Suprapubic skin (tissue), 4 donors: ENCODE measurements around the gene CYFIP2. TPM values are rescaled to one million over a fixed set of nuclear protein-coding genes. Genes with fewer than 3 reads are reported as not detected.

ENCODE experiments used
- DNase-seq, 2 donors: peaks; one replicate each; pipeline ENCODE4 v3.0.0-alpha.2; 2019; ENCODE audit warnings: low spot score in 2 of 2
- H3K27ac ChIP-seq: fragments of 200-600 bp; sonication (generic); one replicate; pipeline ENCODE4 v1.5.1; 2019
- H3K27me3 ChIP-seq: fragments of 200-600 bp; sonication (generic); one replicate; pipeline ENCODE4 v1.5.1; 2019
- H3K36me3 ChIP-seq: fragments of 200-600 bp; sonication (generic); one replicate; pipeline ENCODE4 v1.5.1; 2019
- H3K4me1 ChIP-seq: fragments of 200-600 bp; sonication (generic); one replicate; pipeline ENCODE4 v1.5.1; 2019
- H3K4me3 ChIP-seq: fragments of 200-600 bp; sonication (generic); one replicate; pipeline ENCODE4 v1.5.1; 2019; ENCODE audit warnings: mild to moderate bottlenecking
- H3K9me3 ChIP-seq: fragments of 200-600 bp; sonication (generic); one replicate; pipeline ENCODE4 v1.5.1; 2019
- EP300 ChIP-seq: sonication (generic); formaldehyde crosslinking; IDR thresholded peaks from one replicate; pipeline ENCODE4 v1.6.1; 2017; ENCODE audit warnings: antibody characterized with exemption
- POLR2A ChIP-seq, 2 donors: fragments of 450-650 bp; IDR thresholded peaks; one replicate each; pipeline ENCODE4 v1.6.1; 2017; ENCODE audit warnings: antibody characterized with exemption in 2 of 2, mild to moderate bottlenecking in 2 of 2, moderate library complexity in 2 of 2
- POLR2AphosphoS5 ChIP-seq, 3 donors: sonication (generic); formaldehyde crosslinking; IDR thresholded peaks; one replicate each; pipeline ENCODE4 v1.6.1; 2017; ENCODE audit warnings: antibody characterized with exemption in 3 of 3
- WGBS: methylation state at CpG from one replicate; pipeline ENCODE4 v1.1.5; 2018; 5-methylcytosine and 5-hydroxymethylcytosine counted together
- total RNA-seq, 4 donors: library from RNA; depleted of rRNA; stranded (reverse); fragments of >200 nt; gene quantifications; one replicate each; pipeline ENCODE4 v1.1.0, GENCODE V29; 2016
- TF ChIP-seq, protein P1 (sequence below), 2 donors: fragments of 200-600 bp in 1 of 2; fragments of 450-650 bp in 1 of 2; sonication (generic) in 1 of 2; IDR thresholded peaks; one replicate each; pipeline ENCODE4 v1.5.1; 2016 to 2019; ENCODE audit warnings: antibody characterized with exemption in 2 of 2, mild to moderate bottlenecking in 1 of 2, moderate library complexity in 1 of 2

The CYFIP2 gene
- total RNA-seq, 4 donors from 2014 or later = 12.7 to 17.1 (median 14.9) TPM

DNA sequence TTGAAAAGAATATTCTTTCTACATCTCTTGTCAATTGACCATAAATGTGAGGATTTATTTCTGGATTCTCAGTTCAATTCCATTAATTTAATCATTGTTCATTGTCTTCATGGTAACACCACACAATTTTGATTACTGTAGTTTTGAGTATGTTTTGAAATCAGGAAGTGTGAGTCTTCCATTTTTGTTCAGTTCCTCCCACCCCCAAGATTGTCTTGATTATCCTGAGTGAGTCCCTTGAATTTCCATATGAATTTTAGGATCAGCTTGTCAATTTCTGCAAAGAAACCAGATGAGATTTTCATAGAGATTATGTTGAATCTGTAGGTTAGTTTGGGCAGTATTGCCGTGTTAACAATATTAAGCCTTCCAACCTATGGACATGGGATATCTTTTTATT lies 9.5 kb downstream of the CYFIP2 start:
- TF ChIP-seq POLR2A (IDR thresholded peaks at IDR 0.05) (no peak), POLR2AphosphoS5 (IDR thresholded peaks at IDR 0.05) (no peak), EP300 (no peak)
- TF ChIP-seq, protein P1, sequence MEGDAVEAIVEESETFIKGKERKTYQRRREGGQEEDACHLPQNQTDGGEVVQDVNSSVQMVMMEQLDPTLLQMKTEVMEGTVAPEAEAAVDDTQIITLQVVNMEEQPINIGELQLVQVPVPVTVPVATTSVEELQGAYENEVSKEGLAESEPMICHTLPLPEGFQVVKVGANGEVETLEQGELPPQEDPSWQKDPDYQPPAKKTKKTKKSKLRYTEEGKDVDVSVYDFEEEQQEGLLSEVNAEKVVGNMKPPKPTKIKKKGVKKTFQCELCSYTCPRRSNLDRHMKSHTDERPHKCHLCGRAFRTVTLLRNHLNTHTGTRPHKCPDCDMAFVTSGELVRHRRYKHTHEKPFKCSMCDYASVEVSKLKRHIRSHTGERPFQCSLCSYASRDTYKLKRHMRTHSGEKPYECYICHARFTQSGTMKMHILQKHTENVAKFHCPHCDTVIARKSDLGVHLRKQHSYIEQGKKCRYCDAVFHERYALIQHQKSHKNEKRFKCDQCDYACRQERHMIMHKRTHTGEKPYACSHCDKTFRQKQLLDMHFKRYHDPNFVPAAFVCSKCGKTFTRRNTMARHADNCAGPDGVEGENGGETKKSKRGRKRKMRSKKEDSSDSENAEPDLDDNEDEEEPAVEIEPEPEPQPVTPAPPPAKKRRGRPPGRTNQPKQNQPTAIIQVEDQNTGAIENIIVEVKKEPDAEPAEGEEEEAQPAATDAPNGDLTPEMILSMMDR (IDR thresholded peaks at IDR 0.05) = no peak
- no peaks in the 10 kb centered on the region for H3K27me3 ChIP-seq
- WGBS = 94% methylated on average over 1 of the region's 1 CpG
- no peaks in the 10 kb centered on the region for H3K36me3 ChIP-seq
- no peaks in the 10 kb centered on the region for H3K9me3 ChIP-seq
- H3K4me3 ChIP-seq = no peak overlapping the region
- DNase-seq = no peak
- peaks cover 3% of the 10 kb centered on the region for H3K4me1 ChIP-seq
- H3K27ac ChIP-seq = no peak overlapping the region

DNA sequence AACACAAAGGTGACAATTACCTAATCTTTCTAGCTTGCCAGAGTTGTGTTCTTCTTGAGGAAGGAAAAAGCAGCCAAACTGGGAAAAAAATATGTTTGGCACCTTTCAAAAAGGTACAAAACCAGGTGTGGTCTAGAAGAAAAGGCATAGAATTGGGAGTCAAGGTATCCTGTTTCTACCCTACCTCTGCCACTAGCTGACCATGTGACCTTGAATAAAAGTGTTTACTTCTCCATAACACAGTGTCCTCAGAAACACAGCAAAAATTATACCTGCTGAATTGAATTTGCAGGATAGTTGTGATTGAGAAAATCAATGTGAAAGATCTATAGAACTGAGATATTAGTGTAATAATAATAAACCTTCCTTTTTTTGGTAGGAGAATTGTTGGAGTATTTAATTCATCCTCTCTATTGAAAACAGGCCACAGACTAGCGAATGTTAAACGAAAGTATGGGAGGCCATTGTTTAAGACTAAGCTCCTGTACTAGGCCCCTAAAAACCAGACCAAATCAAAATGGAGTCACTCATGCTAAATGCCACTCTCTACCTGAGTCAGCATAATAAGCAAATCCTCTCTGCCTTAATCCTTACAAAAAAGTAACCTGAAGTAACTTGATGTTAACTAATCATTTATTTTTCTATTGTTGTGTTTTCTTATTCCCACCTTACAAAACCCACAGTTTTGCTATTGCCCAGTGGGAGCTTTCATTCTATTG lies 12.6 kb downstream of the CYFIP2 start:
- H3K9me3 ChIP-seq = no peaks in the 10 kb centered on the region
- 92% methylated on average over 2 of the region's 2 CpGs for WGBS
- H3K27me3 ChIP-seq = no peaks in the 10 kb centered on the region
- no peak for DNase-seq
- H3K36me3 ChIP-seq = no peaks in the 10 kb centered on the region
- TF ChIP-seq EP300 (no peak), POLR2A (IDR thresholded peaks at IDR 0.05) (no peak)
- TF ChIP-seq, protein P1 (IDR thresholded peaks at IDR 0.05) = no peak
- H3K27ac ChIP-seq = no peak overlapping the region
- peaks cover 3% of the 10 kb centered on the region for H3K4me1 ChIP-seq
- H3K4me3 ChIP-seq = no peak overlapping the region

DNA sequence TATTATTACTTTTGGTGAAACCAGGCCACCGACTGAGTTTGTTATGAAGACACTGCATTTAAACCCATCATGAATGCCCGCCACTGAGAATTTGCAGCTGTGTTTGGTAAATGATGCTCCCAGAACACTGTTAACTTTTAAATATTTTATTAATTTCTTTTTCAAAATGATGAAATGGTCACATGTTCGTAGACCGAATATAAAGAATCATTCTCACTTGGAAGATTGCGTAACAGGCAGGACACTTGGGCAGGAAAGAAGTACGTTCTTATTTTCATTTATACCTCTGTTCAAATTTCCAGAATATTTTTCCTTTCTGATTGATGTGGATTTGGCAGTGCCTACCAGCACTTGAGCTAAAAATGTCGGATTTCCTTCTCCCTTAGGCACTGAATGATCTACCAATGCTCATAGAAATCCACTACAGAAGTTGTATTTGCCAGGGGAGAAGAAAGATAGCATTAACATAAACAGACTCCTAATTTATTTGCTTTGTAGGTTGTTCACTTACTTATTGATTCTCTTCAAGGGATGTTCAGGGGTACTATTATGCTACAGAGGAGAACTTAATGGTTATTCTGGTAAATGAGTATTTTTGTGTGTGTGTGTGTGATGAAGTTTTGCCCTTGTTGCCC lies 13.8 kb downstream of the CYFIP2 start:
- 63% methylated on average over 7 of the region's 7 CpGs for WGBS
- no peak for DNase-seq
- no peaks in the 10 kb centered on the region for H3K27me3 ChIP-seq
- H3K9me3 ChIP-seq = no peaks in the 10 kb centered on the region
- H3K4me1 ChIP-seq = peaks cover 3% of the 10 kb centered on the region
- no peaks in the 10 kb centered on the region for H3K36me3 ChIP-seq
- TF ChIP-seq POLR2AphosphoS5 (IDR thresholded peaks at IDR 0.05) = no peak
- TF ChIP-seq, protein P1 (IDR thresholded peaks at IDR 0.05) = no peak
- no peak for TF ChIP-seq POLR2A (IDR thresholded peaks at IDR 0.05)
- no peak for TF ChIP-seq EP300
- no peak overlapping the region for H3K27ac ChIP-seq
- H3K4me3 ChIP-seq = no peak overlapping the region

DNA sequence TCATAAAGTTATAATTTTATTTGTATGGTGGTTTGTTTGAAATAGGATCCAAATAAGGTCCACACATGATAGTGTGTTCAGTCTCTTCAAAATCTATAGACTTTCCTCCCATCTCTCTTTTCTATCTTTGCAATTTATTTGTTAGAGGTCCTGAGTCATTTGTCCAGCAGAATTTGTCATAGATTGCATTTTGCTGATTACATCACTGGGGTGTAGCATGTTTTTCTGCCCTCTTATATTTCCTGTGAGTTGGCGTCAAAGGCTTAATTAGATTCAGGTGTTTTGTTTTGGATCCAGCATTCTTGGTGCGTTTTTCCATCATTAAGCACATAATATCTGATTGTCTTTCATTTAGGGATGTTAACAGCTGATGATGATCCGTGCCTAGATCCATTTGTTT lies 15.0 kb downstream of the CYFIP2 start:
- no peaks in the 10 kb centered on the region for H3K9me3 ChIP-seq
- no peak overlapping the region for H3K4me3 ChIP-seq
- 48% methylated on average over 3 of the region's 3 CpGs for WGBS
- H3K27me3 ChIP-seq = no peaks in the 10 kb centered on the region
- H3K36me3 ChIP-seq = no peaks in the 10 kb centered on the region
- peaks cover 3% of the 10 kb centered on the region for H3K4me1 ChIP-seq
- no peak for DNase-seq
- no peak for TF ChIP-seq POLR2A (IDR thresholded peaks at IDR 0.05)
- TF ChIP-seq EP300 = no peak
- no peak for TF ChIP-seq POLR2AphosphoS5 (IDR thresholded peaks at IDR 0.05)
- TF ChIP-seq, protein P1 (IDR thresholded peaks at IDR 0.05) = no peak
- no peak overlapping the region for H3K27ac ChIP-seq

DNA sequence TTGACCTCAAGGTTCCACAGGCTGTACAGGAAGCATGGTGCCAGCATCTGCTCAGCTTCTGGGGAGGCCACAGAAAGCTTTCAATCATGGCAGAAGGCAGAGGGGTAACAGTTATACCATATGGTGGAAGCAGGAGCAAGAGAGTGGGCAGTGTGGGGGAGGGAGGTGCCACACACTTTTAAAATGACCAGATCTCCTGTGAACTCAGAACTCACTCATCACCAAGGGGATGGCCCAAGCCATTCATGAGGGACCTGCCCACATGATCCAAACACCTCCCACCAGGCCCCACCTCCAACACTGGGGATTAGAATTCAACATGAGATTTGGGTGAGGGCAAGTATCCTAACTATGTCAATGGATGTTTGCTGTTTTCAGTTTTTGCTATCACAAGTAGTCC lies 16.2 kb downstream of the CYFIP2 start:
- Histone ChIP-seq H3K4me1 (peaks cover 3% of the 10 kb centered on the region), H3K9me3 (no peaks in the 10 kb centered on the region)
- TF ChIP-seq POLR2AphosphoS5 (IDR thresholded peaks at IDR 0.05) (no peak), POLR2A (IDR thresholded peaks at IDR 0.05) (no peak), EP300 (no peak)
- TF ChIP-seq, protein P1 (IDR thresholded peaks at IDR 0.05) = no peak

More for the DNA sequence above, 16.2 kb downstream of the CYFIP2 start:
- Histone ChIP-seq H3K27ac (no peak overlapping the region), H3K4me3 (no peak overlapping the region), H3K36me3 (no peaks in the 10 kb centered on the region), H3K27me3 (no peaks in the 10 kb centered on the region)
- no peak for DNase-seq
